Measurements from ENCODE around the gene PLCG2. TPM values are rescaled to one million over a fixed set of nuclear protein-coding genes. Genes with fewer than 3 reads are reported as not detected.

Gene PLCG2
- total and polyA plus RNA-seq, 2 of the 8 experiments (the other 6 are each of a cell fraction or from before 2014, with no cell fraction given), result 6.1 to 6.9 TPM

DNA sequence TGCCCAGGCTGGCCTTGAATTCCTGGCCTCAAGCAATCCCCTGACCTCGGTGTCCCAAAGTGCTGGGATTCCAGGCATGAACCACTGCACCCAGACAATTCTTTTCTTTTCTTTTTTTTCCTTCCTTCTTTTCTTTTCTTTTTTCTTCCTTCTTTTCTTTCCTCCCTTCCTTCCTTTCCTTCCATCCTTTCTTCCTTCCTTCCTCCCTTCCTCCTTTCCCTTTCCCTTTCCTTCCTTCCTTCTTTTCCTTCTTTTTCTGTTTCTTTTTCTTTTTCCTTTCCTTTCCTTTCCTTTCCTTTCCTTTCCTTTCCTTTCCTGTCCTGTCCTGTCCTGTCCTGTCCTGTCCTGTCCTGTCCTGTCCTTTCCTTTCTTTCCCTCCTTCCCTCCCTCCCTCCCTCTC is 44.6 kb downstream of the PLCG2 start:
- POLR2A ChIA-PET (ENCODE audit: partially characterized antibody), result interaction anchor here (0.6 kb wide), 1 partner anchor 539 kb away, joined by 3 read pairs; no protein-coding TSS in a partner anchor

More for the DNA sequence above, 44.6 kb downstream of the PLCG2 start:
- CTCF ChIA-PET (ENCODE audit: partially characterized antibody), result interaction anchor here (1.2 to 1.7 kb wide), 2 partner anchors 14 to 25 kb away, joined by 3 to 6 read pairs; no protein-coding TSS in a partner anchor
- FAIRE-seq (no peak), DNase-seq (ENCODE audit: low read depth in 1 of 2, low spot score in 2 of 2) (no peak)
- no peak overlapping the region for H2AFZ ChIP-seq (ENCODE audit: low read length)
- TF ChIP-seq SP4 (IDR thresholded peaks at IDR 0.05; ENCODE audit: low read length) (no peak), TAF7 (optimal IDR thresholded peaks at IDR 0.05; ENCODE audit: borderline replicate concordance, low read depth, low read length) (no peak), CTCF (IDR thresholded peaks at IDR 0.05; ENCODE audit: control extremely low read depth in 1 of 3, insufficient read depth in 1 of 3, low read depth in 1 of 3, low read length in 3 of 3) (no peak), YY1 (IDR thresholded peaks at IDR 0.05; ENCODE audit: low read depth, low read length) (no peak)
- TF ChIP-seq, protein P1, sequence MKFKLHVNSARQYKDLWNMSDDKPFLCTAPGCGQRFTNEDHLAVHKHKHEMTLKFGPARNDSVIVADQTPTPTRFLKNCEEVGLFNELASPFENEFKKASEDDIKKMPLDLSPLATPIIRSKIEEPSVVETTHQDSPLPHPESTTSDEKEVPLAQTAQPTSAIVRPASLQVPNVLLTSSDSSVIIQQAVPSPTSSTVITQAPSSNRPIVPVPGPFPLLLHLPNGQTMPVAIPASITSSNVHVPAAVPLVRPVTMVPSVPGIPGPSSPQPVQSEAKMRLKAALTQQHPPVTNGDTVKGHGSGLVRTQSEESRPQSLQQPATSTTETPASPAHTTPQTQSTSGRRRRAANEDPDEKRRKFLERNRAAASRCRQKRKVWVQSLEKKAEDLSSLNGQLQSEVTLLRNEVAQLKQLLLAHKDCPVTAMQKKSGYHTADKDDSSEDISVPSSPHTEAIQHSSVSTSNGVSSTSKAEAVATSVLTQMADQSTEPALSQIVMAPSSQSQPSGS (IDR thresholded peaks at IDR 0.05; ENCODE audit: low read length), result no peak
- TF ChIP-seq, protein P2, sequence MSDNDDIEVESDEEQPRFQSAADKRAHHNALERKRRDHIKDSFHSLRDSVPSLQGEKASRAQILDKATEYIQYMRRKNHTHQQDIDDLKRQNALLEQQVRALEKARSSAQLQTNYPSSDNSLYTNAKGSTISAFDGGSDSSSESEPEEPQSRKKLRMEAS (IDR thresholded peaks at IDR 0.05), result no peak
- H3K4ac ChIP-seq (replicated peaks; ENCODE audit: insufficient read length, low read depth, low read length), result no peak overlapping the region
- H3K18ac ChIP-seq (ENCODE audit: extremely low read depth, low read length), result no peak overlapping the region
- H3K4me1 ChIP-seq (replicated peaks in 1 of 4; ENCODE audit: control insufficient read depth in 3 of 4, insufficient read depth in 4 of 4, low read length in 3 of 4), result peaks cover 0 to 12% (median 4%) of the 10 kb centered on the region in 4 experiments; a peak in 3 of 7 replicates
- no peak overlapping the region for H2BK15ac ChIP-seq (ENCODE audit: low read length)
- no peak overlapping the region for H4K5ac ChIP-seq (ENCODE audit: insufficient read length, low read depth, low read length)
- H2BK12ac ChIP-seq (ENCODE audit: low read depth, low read length), result no peak overlapping the region
- no peak overlapping the region for H3K4me3 ChIP-seq (ENCODE audit: extremely low read depth in 1 of 4, insufficient read depth in 2 of 4, low read depth in 3 of 4, low read length in 4 of 4)
- H2BK5ac ChIP-seq (ENCODE audit: low read depth, low read length), result no peak overlapping the region
- H4K20me1 ChIP-seq (replicated peaks in 1 of 2; ENCODE audit: control insufficient read depth in 1 of 2, insufficient read depth in 2 of 2, low read length in 2 of 2), result no peaks in the 10 kb centered on the region
- H3K23ac ChIP-seq (ENCODE audit: insufficient read length), result no peak overlapping the region
- no peaks in the 10 kb centered on the region for H3K79me2 ChIP-seq (ENCODE audit: control insufficient read depth in 1 of 2, insufficient read depth in 2 of 2, low read length in 2 of 2)
- no peak overlapping the region for H3K27ac ChIP-seq (ENCODE audit: low read depth, low read length)
- no peak overlapping the region for H4K8ac ChIP-seq (ENCODE audit: extremely low read depth, insufficient read depth, low read length)
- H3K56ac ChIP-seq (replicated peaks; ENCODE audit: insufficient read length, low read depth, low read length), result no peak overlapping the region
- no peak overlapping the region for H3K14ac ChIP-seq (ENCODE audit: insufficient read length)
- H3K9me3 ChIP-seq (ENCODE audit: insufficient read depth in 2 of 2, low read depth in 1 of 2, low read length in 1 of 2), result no peaks in the 10 kb centered on the region
- no peak overlapping the region for H3K4me2 ChIP-seq (ENCODE audit: insufficient read depth in 1 of 2, low read depth in 2 of 2, low read length in 2 of 2)
- no peak overlapping the region for H3K9ac ChIP-seq (replicated peaks in 1 of 4; ENCODE audit: extremely low read depth in 1 of 4, low read depth in 3 of 4, low read length in 3 of 4)
- no peak overlapping the region for H4K91ac ChIP-seq (replicated peaks; ENCODE audit: insufficient read length, low read length)
- no peaks in the 10 kb centered on the region for H3K27me3 ChIP-seq (replicated peaks in 1 of 4; ENCODE audit: control insufficient read depth in 3 of 4, extremely low read depth in 1 of 4, insufficient read depth in 3 of 4, low read length in 3 of 4)
- H3K79me1 ChIP-seq (ENCODE audit: low read depth, low read length), result no peaks in the 10 kb centered on the region
- H2BK120ac ChIP-seq (replicated peaks; ENCODE audit: low read depth, low read length), result no peak overlapping the region
- H3K23me2 ChIP-seq (ENCODE audit: low read depth, low read length), result no peaks in the 10 kb centered on the region
- no peak overlapping the region for H2BK20ac ChIP-seq (ENCODE audit: low read length)
- H2AK5ac ChIP-seq (ENCODE audit: low read depth, low read length), result no peak overlapping the region
- 93% methylated on average over 1 of the region's 1 CpG; no CpG with 5 or more reads in 1 of the 2 experiments for WGBS, 2 experiments (ENCODE audit: extremely low coverage in 1 of 2, insufficient coverage in 1 of 2, insufficient read length in 1 of 2, insufficient replicate concordance in 2 of 2, low coverage in 1 of 2, low lambda C conversion rate in 2 of 2, missing lambda C conversion rate in 1 of 2)
- H3K36me3 ChIP-seq (ENCODE audit: control insufficient read depth in 2 of 4, insufficient read depth in 4 of 4, low read length in 3 of 4), result no peaks in the 10 kb centered on the region
